Breast epithelium (tissue), 4 donors: ENCODE data around the gene FMNL1. TPM values are rescaled to one million over a fixed set of nuclear protein-coding genes. Genes with fewer than 3 reads are reported as not detected.

ENCODE experiments used
- DNase-seq, 2 donors: peaks; one replicate each; pipeline ENCODE4 v3.0.0-alpha.2; 2019; ENCODE audit warnings: low spot score in 2 of 2
- H3K27ac ChIP-seq, 2 donors: fragments of 200-600 bp; sonication (generic) in 1 of 2; one replicate each; pipeline ENCODE4 v1.5.1; 2016 to 2019; ENCODE audit warnings: mild to moderate bottlenecking in 1 of 2
- H3K27me3 ChIP-seq, 2 donors: fragments of 200-600 bp; sonication (generic) in 1 of 2; one replicate each; pipeline versions ENCODE4 v1.5.1 to v1.6.0; 2017 to 2019; ENCODE audit warnings: control low read depth in 1 of 2, mild to moderate bottlenecking in 1 of 2
- H3K36me3 ChIP-seq: fragments of 200-600 bp; one replicate; pipeline ENCODE4 v1.5.1; 2019
- H3K4me1 ChIP-seq, 2 donors: fragments of 200-600 bp; sonication (generic); one replicate each; pipeline ENCODE4 v1.5.1; 2016 to 2019; ENCODE audit warnings: control low read depth in 1 of 2
- H3K4me3 ChIP-seq, 3 donors: fragments of 200-600 bp; sonication (generic); 1 replicate in 2 of 3; 2 replicates in 1 of 3; pipeline ENCODE4 v1.5.1; 2016 to 2019; ENCODE audit warnings: mild to moderate bottlenecking in 3 of 3, moderate library complexity in 2 of 3
- H3K9me3 ChIP-seq, 2 donors: fragments of 200-600 bp; sonication (generic) in 1 of 2; one replicate each; pipeline ENCODE4 v1.5.1; 2016 to 2019; ENCODE audit warnings: control low read depth in 1 of 2
- CTCF ChIP-seq, 3 donors: fragments of 450-650 bp; IDR thresholded peaks; one replicate each; pipeline ENCODE4 v1.5.1; 2016 to 2017; ENCODE audit warnings: antibody characterized with exemption in 3 of 3, mild to moderate bottlenecking in 3 of 3, moderate library complexity in 3 of 3
- POLR2A ChIP-seq: fragments of 450-650 bp; IDR thresholded peaks from one replicate; pipeline ENCODE4 v1.6.1; 2016; ENCODE audit warnings: antibody characterized with exemption, mild to moderate bottlenecking, moderate library complexity
- POLR2AphosphoS5 ChIP-seq, 3 donors: sonication (generic); formaldehyde crosslinking; IDR thresholded peaks; one replicate each; pipeline ENCODE4 v1.6.1; 2017; ENCODE audit warnings: antibody characterized with exemption in 3 of 3
- intact Hi-C: fragments of 100-400 bp; cut with DNase I; formaldehyde crosslinking; loops from one replicate; pipeline ENCODE4 v1.15.1; 2023; ENCODE audit warnings: low total_unique reads
- total RNA-seq, 3 donors: library from RNA; depleted of rRNA; stranded (reverse); fragments of >200 nt; gene quantifications; one replicate each; pipeline ENCODE4 v1.1.0, GENCODE V29; 2016

Gene FMNL1
- total RNA-seq, 3 donors from 2014 or later: 9.2 to 31.2 (median 10.8) TPM

GRCh38 chr17:45283711-45284110 is 62.0 kb downstream of the FMNL1 start:
- TF ChIP-seq POLR2A (no peak), CTCF (IDR thresholded peaks at IDR 0.05) (no peak), POLR2AphosphoS5 (IDR thresholded peaks at IDR 0.05) (no peak)
- Histone ChIP-seq H3K9me3 (no peaks in the 10 kb centered on the region), H3K36me3 (no peaks in the 10 kb centered on the region), H3K4me1 (peaks cover 5 to 11% of the 10 kb centered on the region in 2 donors), H3K27ac (peak overlapping the region; percentile 71 to 77), H3K4me3 (no peak overlapping the region), H3K27me3 (no peaks in the 10 kb centered on the region)
- no peak for DNase-seq
- intact Hi-C loops: no loop called here

GRCh38 chr17:45284176-45285140 is 62.8 kb downstream of the FMNL1 start:
- H3K27ac ChIP-seq: peak overlapping the region; percentile 71 to 77
- TF ChIP-seq POLR2AphosphoS5 (IDR thresholded peaks at IDR 0.05) (peak in 2 of 3 donors; percentile 29 to 67), CTCF (IDR thresholded peaks at IDR 0.05) (no peak)
- H3K4me1 ChIP-seq: peaks cover 5 to 12% of the 10 kb centered on the region in 2 donors
- intact Hi-C loops: no loop called here
- no peaks in the 10 kb centered on the region for H3K9me3 ChIP-seq
- H3K36me3 ChIP-seq: no peaks in the 10 kb centered on the region
- DNase-seq: peak in 1 of 2 donors; percentile 91
- no peak overlapping the region for H3K4me3 ChIP-seq
- no peaks in the 10 kb centered on the region for H3K27me3 ChIP-seq

GRCh38 chr17:45286286-45286685 is 64.6 kb downstream of the FMNL1 start:
- Histone ChIP-seq H3K27me3 (no peaks in the 10 kb centered on the region), H3K36me3 (no peaks in the 10 kb centered on the region), H3K4me1 (peaks cover 5 to 24% of the 10 kb centered on the region in 2 donors), H3K9me3 (no peaks in the 10 kb centered on the region), H3K4me3 (no peak overlapping the region), H3K27ac (no peak overlapping the region)
- DNase-seq: no peak
- TF ChIP-seq POLR2AphosphoS5 (IDR thresholded peaks at IDR 0.05) (no peak), POLR2A (no peak), CTCF (IDR thresholded peaks at IDR 0.05) (no peak)
- intact Hi-C loops: no loop called here

- H3K36me3 ChIP-seq: no peaks in the 10 kb centered on the region
- DNase-seq: no peak
- no peak for TF ChIP-seq POLR2AphosphoS5 (IDR thresholded peaks at IDR 0.05)
- TF ChIP-seq CTCF (IDR thresholded peaks at IDR 0.05): no peak
- no peak for TF ChIP-seq POLR2A
- no peaks in the 10 kb centered on the region for H3K27me3 ChIP-seq
- no peak overlapping the region for H3K4me3 ChIP-seq
- peaks cover 8 to 37% of the 10 kb centered on the region in 2 donors for H3K4me1 ChIP-seq
- intact Hi-C loops: no loop called here
- peak overlapping the region; percentile 20 to 81 for H3K27ac ChIP-seq
- H3K9me3 ChIP-seq: no peaks in the 10 kb centered on the region
Observed at GRCh38 chr17:45287526-45288500, 66.1 kb downstream of the FMNL1 start.
